NCI-H1048 (cell line): ENCODE data around the gene HOXB5.

Experiments
- DNase-seq: peaks from one replicate; lab custom pipeline; 2025; lab: John Stamatoyannopoulos, UW

Gene HOXB5

DNA sequence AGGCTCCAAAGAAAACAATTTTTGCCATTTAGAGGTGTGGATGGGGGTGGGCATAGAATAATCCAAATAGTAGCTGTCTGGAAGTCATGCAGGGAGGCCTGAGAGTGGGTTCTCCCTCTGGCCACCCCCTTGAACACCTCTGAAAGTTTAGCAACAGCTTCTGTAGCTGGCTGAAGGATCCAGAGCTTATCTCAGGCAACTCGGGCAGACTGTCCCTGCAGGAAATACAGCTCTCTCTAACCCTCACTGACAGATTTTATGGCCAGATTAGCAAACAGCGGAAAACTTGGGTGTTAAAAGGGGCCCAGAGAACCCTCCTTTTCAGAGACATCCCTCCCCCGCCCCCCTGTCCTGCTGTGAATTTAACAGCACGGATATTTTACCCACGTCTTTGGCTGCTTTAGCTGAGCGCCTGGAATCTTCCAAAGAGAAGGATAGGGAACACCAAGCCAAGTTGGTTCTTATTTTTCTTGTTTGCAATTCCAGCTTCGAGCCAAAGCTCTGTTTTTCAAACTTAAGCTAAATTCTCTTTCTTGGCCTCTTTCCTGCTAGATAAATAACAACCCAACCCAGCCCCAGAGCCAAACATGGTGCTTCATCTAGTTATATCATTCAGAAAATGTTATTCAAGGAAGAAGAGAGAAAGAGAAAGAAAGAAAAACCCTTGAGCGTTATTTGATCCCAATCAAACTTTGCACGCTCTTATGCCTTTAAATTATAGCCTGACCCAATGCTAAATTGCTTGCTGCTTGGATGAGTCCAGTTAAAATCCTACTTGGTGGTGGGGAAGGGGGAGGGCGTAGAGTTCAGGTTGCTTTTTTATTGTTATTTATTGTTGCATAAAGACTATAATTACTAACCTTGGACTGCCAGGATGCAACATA is 46.4 kb downstream of the HOXB5 start:
- no peak for DNase-seq

DNA sequence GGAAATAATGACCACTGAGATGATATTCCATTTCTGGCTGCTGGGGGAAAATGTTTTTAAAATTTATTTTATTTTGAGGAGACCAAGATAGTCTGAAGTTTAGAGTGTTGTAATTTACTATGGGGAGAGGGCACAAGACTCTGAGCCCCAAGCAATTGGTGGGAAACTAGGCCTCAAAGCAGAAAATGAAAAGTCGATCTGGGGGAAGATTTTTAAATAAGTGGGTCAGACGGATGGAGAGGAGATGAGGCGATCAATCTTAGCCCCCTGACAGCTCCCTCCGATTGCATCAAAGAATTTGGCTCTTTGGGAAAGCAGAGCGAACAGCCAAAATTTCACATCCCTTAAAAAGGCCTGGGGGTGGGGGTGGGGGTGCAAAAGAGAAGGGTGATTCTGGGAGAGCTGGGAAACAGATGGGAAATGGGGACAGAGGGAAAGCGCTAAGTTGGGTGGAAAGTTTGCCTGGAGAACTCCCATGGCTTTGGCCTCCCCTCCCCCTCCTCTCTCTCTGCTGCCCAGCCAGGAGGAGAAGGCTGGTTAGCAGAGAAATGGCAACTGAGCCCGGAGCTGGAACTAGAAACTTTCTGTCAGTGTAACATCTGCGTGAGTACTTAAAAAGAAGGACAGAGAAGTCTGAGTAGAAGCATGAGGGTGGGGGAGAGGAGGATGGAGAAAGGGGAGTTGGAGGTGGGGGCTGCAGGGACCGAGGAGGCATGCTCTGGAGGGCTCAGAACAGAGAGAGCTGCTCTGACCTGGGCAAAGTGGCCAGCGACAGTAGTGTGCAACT is 47.2 kb downstream of the HOXB5 start:
- DNase-seq, result no peak

DNA sequence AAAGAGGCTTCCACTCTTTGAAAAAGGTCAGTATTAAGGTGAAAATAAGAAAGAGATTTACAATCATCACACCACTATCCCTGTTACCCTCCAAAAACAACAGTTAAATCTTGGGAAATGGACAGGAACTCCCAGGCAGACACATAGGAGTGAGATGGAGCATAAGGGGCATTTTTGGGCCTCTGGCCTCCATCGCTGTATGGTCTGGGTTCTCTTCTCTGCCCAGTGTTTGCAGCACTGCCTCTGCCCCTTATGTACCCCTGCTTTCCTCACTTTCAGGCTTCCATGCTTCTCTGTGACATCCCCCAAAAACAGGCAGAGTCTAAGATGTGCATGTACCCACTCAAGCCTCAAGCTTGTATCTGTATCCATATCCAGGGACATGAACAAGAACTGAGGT is 48.0 kb downstream of the HOXB5 start:
- no peak for DNase-seq

DNA sequence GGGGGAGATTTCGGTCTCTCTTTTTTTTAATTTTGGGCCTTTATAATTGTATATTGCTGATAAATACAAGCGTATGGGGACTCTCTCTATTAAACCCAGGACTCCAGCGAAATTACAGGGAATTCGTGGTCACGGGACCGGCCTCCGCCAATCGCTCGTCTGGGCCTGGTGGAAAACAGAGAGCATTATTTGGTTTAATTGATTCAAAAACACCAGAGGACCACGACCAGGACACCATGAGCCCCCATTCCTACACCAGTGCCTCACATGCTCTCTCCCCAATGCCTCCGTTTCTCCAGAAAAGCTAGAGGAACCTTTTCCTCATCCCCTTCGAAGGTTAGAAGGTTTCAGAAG is 48.6 kb downstream of the HOXB5 start, which contains the start of gene HOXB2:
Gene HOXB2, minus strand, starts transcription at position 88 of the 354 bp plus-strand sequence. CDS start 198 bp downstream, outside the sequence.
- DNase-seq, result no peak

DNA sequence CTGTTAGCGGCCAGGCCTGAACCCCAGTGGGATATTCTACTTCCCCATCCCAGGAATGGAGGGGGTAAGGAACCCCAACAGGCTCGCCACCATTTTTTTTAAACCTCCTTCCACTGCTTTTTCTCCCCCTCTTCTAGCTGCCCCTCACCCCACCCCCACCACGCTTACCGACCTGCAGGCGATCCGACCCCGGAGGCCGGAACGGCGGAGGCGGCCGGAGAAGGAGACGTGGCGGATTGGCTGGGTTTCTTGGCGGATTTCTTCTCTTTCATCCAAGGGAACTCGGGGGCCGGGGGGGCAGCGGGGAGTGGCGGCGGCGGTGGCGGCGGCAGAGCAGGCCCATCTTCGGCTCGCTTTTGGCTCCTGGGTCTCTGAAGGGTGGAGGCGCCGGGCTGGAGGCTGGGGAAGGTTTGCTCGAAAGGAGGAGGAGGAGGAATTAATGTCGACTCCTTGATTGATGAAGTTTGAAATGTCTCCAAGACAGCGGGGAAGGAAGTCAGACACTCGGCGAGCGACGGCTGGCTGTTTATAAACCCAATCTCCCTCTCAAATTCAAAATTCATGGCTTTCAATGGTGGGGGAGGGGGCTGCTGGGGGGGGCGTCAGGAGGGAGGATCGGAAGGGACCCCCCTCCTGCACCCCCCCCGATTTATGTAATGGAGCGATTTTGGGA is 49.1 kb downstream of the HOXB5 start:
- no peak for DNase-seq

DNA sequence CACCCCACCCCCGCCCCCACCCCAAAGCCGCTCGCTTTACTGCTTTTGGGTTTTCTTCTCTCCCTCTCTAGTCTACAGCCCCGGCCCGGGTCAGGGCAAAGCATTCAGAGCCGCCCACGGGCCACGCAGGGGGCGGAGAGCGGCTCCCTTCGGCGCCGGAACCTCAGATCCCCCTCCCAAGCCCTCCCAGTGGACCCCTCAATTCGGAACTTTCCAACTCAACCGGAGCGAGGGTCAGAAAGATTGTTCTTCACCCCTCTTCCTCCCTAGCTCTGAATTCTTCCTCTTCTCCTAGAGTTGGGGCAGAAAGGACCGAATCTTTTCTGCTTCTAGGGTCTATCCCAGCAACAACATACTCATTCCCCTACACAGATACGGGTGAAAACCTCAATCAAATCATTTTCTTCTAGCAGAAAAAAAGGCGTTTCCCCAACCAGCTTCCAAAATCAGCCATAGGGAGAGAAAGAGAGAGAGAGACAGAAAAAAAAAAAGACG is 49.7 kb downstream of the HOXB5 start:
- no peak for DNase-seq

DNA sequence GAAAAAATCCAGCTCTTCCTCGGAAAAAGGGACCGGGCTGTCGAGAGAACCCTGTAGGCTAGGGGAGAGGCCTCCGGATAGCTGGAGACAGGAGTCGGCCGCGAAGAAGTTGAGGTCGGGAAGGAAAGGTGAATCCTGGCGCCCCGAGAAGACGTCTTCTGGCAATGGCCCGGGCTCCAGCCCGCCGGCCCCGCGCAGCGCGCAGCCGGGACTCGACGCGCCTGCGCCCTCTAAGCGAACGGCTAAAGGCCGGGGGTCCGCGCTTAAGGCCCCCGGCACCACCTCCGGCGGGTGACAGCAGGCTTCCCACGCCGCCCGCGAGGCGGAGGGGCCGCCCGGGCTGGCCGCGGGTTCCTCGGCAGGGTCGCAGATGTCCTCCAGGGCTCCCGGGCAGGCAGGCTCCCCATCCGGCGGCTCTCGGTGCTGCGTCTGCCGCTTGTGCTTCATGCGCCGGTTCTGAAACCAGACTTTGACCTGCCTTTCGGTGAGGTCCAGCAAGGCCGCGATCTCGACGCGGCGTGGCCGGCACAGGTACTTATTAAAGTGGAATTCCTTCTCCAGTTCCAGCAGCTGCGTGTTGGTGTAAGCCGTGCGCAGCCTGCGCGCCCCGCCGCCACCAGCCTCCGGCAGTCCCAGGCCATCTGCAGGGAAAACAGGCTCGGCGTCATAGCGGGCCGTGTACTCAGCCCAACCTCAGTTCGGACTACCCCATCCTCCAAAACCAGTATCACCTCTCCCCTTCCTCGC is 50.3 kb downstream of the HOXB5 start:
- DNase-seq, result no peak

DNA sequence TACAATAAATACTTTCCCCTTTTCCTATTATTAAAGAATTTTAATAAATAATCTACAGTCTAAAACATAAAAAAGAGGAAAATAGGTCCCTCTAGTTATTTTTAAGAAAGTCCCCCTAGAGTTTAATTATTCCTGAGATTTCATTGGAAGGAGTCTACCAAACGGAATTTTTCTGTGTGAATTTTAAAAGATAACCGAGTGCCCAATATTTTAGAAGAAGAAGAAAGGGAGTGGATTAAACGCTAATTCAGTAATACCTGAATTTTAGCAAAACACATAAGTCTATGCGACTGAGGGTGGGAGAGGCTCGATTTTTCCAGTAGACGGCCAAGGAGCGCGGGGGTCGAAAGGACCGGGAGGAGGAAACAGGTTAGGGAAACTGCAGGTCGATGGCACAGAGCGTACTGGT is 50.9 kb downstream of the HOXB5 start:
- no peak for DNase-seq

DNA sequence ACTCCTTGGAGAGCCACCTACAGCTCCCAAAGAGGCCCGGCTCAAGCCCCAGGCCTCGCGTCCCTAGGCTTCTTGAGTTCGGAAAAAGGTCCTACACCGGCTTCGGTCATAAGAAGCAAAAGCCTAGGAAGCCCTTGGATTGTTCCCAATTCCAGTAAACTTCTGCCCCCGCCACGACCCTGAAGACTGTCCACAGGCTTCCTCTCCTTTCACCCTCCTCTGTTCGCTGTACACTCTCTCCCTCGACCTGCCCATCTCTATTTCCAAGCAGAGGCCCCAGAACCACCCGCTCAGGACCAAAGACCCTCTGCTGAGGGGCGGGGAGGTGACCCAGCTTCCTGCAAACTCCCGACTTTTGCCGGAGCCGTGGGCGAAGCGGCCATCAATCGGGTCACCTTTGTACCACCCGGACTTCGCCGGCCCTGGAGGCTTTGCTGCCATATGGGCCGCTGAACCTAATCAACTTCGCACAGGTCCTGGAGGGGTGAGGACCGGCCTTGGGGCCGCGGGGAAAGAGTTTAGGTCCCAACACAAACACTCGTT is 51.4 kb downstream of the HOXB5 start:
- DNase-seq, result no peak

DNA sequence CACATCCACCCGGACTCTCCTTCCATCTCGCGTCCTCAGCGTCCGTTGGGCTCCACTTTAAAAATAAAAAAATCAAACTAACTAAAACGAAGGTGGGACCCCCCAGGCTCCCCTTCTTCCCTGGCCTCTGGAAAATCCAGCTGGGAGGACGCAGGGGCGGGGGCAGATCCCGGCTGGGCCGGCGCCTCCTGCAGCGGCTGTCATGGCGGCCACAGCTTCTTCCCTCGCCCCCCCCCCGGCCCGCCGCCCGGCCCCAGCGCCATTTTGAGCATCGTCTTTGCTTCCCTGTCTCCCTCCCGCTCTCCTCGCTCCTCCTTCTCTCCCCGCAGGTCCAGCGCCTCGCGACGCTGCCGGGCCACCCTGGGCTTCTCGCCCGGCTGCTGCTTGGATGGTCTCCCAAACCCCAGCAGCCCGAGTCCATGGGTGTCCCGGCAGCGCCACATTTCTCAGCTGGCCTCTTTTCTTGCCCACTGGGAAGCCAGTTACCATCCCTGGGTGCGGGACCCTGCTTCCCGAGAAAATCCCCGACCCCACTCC is 51.9 kb downstream of the HOXB5 start:
- DNase-seq, result no peak
